SK-N-SH (cell line): ENCODE measurements around the gene CERS6.

ENCODE experiments used
- CTCF ChIP-seq: fragments of 200-600 bp; sonication (generic); IDR thresholded peaks from 2 replicates; pipeline ENCODE4 v1.6.1; 2017; ENCODE audit warnings: antibody characterized with exemption, mild to moderate bottlenecking, moderate library complexity
- EZH2phosphoT487 ChIP-seq: fragments of 200-600 bp; sonication (generic); IDR thresholded peaks from 2 replicates; pipeline ENCODE4 v1.6.1; 2017; ENCODE audit warnings: low read depth, mixed run types, mild to moderate bottlenecking, antibody characterized with exemption, moderate library complexity, borderline replicate concordance
- IRF3 ChIP-seq: fragments of 150-350 bp; IDR thresholded peaks from 2 replicates; pipeline ENCODE4 v1.6.1; 2016; ENCODE audit warnings: mild to moderate bottlenecking, low read depth, low read length
- MEF2A ChIP-seq: IDR thresholded peaks from 2 replicates; pipeline ENCODE4 v1.4.0; 2012; ENCODE audit warnings: low read depth, borderline replicate concordance
- RAD21 ChIP-seq: IDR thresholded peaks from 2 replicates; pipeline ENCODE4 v1.6.1; 2012; ENCODE audit warnings: mild to moderate bottlenecking, low read length
- REST ChIP-seq: IDR thresholded peaks from 2 replicates; pipeline ENCODE4 v1.6.1; 2012; ENCODE audit warnings: mild to moderate bottlenecking, low read depth, low read length, moderate library complexity
- USF2 ChIP-seq: fragments of 150-350 bp; IDR thresholded peaks from 2 replicates; pipeline ENCODE4 v1.6.1; 2017; ENCODE audit warnings: antibody characterized with exemption, low read length, low read depth, borderline replicate concordance

DNA sequence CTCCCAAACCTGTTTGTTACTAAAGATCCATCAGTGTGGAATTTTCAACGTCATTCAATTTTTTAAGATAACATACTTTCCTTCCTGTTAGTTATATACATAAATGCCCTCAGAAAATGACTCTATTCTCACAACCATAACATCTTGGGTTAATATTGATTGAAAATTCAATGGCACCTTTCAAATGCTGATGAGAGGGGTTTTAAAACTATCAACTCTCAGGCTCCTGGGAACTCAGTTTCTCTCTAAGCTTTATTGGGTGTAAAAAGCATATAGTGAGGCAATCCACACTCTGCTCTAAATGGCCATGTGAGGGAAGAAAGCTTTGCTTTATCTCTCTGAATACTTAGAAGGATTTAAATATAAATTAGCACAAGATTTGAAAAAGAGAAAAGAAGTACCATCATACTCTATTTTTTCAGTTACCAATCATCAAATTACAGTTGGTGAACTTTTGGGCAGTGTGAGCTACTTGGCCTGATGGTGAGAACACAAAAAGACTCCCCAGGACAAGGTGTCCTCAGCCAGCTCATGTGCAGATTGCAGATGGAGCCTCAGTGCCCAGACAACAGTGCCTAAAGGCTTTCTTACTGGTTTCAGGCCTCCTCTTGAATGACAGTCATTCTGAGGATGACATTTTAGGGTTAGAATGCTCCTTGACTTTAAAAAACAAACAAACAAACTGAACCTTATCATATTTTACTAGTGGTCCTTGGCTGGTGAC lies 24.6 kb upstream of the CERS6 start:
- TF ChIP-seq RAD21 (no peak), CTCF (no peak), EZH2phosphoT487 (no peak), USF2 (no peak), MEF2A (no peak), REST (no peak), IRF3 (no peak)
